ENCODE results near the gene MYL4. TPM values are rescaled to one million over a fixed set of nuclear protein-coding genes. Genes with fewer than 3 reads are reported as not detected.

MYL4 gene
- total RNA-seq, 2 experiments from 2014 or later, result not detected

DNA sequence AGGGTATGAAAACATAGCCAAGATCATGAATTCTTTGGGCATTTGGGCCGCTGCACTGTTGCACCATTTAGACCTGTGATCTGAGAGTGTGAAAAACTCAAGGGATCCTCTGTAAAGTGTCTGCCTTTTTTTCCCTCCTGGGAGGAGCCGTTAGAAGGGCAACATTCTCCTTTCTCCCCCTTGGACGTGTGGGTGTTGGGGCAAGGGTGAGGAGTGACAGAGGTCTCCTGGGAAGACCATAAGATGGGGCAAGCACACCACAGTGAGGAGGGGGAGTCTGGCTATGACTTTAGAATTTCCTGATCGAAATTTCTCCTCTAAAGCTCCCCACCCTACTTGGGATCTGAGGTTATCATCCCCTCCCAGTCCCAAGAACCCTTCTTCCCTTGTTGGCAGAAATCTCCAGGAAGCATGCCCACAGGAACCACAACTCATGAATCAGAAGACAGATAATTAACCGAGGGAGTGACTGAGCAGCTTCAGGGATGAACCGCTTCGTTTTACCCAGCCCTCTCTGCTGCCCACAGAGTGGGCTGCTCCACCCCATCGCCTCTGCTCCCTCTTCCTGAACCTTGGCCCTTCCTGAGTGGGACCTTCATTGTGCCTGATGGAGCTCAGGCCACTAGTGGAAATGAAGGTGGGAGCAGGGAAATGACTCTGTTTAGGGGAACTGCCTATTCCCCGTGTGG is 48.6 kb downstream of the MYL4 start:
- Mint-ChIP-seq H3K4me3 (no peak overlapping the region), H3K27me3 (peaks cover 58% of the 10 kb centered on the region), H3K9me3 (no peaks in the 10 kb centered on the region), H3K36me3 (ENCODE audit: low read depth) (no peaks in the 10 kb centered on the region), H3K27ac (no peak overlapping the region), H3K4me1 (ENCODE audit: low read depth) (peaks cover 4% of the 10 kb centered on the region)
- intact Hi-C loops (cut with micrococcal nuclease), result no loop called here
- no peak for DNase-seq
- CTCF ChIA-PET, result interaction anchor here (1.0 to 2.1 kb wide), 2 partner anchors 27 to 38 kb away, joined by 4 to 5 read pairs; no protein-coding TSS in a partner anchor
- POLR2A ChIA-PET, result interaction anchor here (1.1 kb wide), 1 partner anchor 38 kb away, joined by 3 read pairs; no protein-coding TSS in a partner anchor
- ATAC-seq, result no peak
- TF ChIP-seq CTCF (IDR thresholded peaks at IDR 0.05), result no peak

GRCh38 chr17:47262586-47262985 is 53.4 kb downstream of the MYL4 start:
- intact Hi-C loops (cut with micrococcal nuclease), result no loop called here
- Mint-ChIP-seq H3K9me3 (no peaks in the 10 kb centered on the region), H3K4me1 (ENCODE audit: low read depth) (peaks cover under 1% of the 10 kb centered on the region), H3K27me3 (peaks cover 25% of the 10 kb centered on the region), H3K36me3 (ENCODE audit: low read depth) (no peaks in the 10 kb centered on the region), H3K27ac (no peak overlapping the region), H3K4me3 (no peak overlapping the region)
- no peak for DNase-seq
- ATAC-seq, result no peak
- ChIA-PET POLR2A (no interaction called here), CTCF (interaction anchor here (0.9 to 1.7 kb wide), 2 partner anchors 17 to 53 kb away, joined by 3 to 5 read pairs; no protein-coding TSS in a partner anchor)
- TF ChIP-seq CTCF (IDR thresholded peaks at IDR 0.05), result no peak

- DNase-seq (no peak), ATAC-seq (no peak)
- no peaks in the 10 kb centered on the region for H3K4me1 Mint-ChIP-seq (ENCODE audit: low read depth)
- peaks cover 16% of the 10 kb centered on the region for H3K27me3 Mint-ChIP-seq
- H3K4me3 Mint-ChIP-seq, result no peak overlapping the region
- CTCF ChIA-PET, result interaction anchor here (0.6 to 1.7 kb wide), 2 partner anchors 16 to 36 kb away, joined by 3 to 5 read pairs; no protein-coding TSS in a partner anchor
- no peak for TF ChIP-seq CTCF (IDR thresholded peaks at IDR 0.05)
- H3K27ac Mint-ChIP-seq, result no peak overlapping the region
- no peaks in the 10 kb centered on the region for H3K9me3 Mint-ChIP-seq
- POLR2A ChIA-PET, result no interaction called here
- intact Hi-C loops (cut with micrococcal nuclease), result no loop called here
- H3K36me3 Mint-ChIP-seq (ENCODE audit: low read depth), result no peaks in the 10 kb centered on the region
These were observed 55.0 kb downstream of the MYL4 start for GRCh38 chr17:47264166-47264565.

DNA sequence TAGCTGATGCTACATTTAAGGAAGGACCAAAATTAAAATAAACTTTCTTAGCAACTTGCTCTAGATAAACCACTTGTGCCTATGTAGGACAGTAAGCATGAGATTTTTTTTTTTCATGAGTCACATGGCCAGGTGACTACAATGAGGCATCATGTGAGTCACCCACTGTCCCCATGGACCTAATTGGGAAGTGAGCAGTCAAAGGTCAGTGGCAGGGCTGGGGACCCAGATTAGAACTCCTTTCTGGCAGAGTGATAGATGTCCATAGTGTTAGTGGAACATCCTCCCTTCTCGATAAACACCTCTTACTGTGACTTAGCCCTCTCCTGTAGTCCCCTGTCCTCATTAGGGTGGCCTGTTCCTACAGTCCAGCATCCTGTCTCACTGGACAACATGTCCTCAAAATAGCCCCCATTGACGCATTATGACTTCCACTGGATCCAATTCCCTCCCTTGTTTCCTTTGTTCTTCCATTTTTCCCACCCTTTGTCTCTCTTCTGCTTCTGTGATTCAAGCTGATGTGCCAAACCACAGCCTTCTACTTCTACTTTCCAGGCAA is 56.9 kb downstream of the MYL4 start:
- POLR2A ChIA-PET, result no interaction called here
- Mint-ChIP-seq H3K27me3 (peaks cover 10% of the 10 kb centered on the region), H3K4me3 (no peak overlapping the region), H3K9me3 (peaks cover 4% of the 10 kb centered on the region), H3K4me1 (ENCODE audit: low read depth) (no peaks in the 10 kb centered on the region), H3K27ac (no peak overlapping the region), H3K36me3 (ENCODE audit: low read depth) (no peaks in the 10 kb centered on the region)
- intact Hi-C loops (cut with micrococcal nuclease), result no loop called here
- DNase-seq (no peak), ATAC-seq (no peak)
- CTCF ChIA-PET, result no interaction called here
- TF ChIP-seq CTCF (IDR thresholded peaks at IDR 0.05), result no peak

DNA sequence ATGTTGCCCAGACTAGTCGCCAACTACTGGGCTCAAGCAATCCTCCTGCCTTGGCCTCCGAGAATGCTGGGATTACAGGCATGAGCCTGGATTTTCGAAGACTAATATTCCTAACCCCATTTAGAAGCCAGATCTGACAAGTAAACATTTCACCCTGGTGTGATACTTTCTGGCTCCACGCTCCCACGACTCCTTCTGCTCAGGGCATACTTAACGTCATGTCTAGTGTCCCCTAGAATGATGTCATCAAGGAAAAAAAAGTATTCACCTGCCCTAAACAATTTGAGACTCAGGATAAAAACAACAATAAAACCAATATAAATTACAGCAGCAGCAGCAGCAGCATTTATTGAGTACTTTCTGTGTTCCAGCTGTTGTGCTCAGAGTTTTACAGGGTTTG is 57.6 kb downstream of the MYL4 start:
- intact Hi-C loops (cut with micrococcal nuclease), result no loop called here
- Mint-ChIP-seq H3K9me3 (peaks cover 4% of the 10 kb centered on the region), H3K4me3 (no peak overlapping the region), H3K4me1 (ENCODE audit: low read depth) (no peaks in the 10 kb centered on the region), H3K36me3 (ENCODE audit: low read depth) (no peaks in the 10 kb centered on the region), H3K27me3 (peaks cover 10% of the 10 kb centered on the region), H3K27ac (no peak overlapping the region)
- ChIA-PET POLR2A (no interaction called here), CTCF (no interaction called here)
- ATAC-seq (no peak), DNase-seq (no peak)
- TF ChIP-seq CTCF (IDR thresholded peaks at IDR 0.05), result no peak

All from activated CD8-positive, alpha-beta T cell treated with anti-CD3 and anti-CD28 coated beads for 36 hours (primary cell).